ENCODE data around the gene PHOX2B.

PHOX2B gene

DNA sequence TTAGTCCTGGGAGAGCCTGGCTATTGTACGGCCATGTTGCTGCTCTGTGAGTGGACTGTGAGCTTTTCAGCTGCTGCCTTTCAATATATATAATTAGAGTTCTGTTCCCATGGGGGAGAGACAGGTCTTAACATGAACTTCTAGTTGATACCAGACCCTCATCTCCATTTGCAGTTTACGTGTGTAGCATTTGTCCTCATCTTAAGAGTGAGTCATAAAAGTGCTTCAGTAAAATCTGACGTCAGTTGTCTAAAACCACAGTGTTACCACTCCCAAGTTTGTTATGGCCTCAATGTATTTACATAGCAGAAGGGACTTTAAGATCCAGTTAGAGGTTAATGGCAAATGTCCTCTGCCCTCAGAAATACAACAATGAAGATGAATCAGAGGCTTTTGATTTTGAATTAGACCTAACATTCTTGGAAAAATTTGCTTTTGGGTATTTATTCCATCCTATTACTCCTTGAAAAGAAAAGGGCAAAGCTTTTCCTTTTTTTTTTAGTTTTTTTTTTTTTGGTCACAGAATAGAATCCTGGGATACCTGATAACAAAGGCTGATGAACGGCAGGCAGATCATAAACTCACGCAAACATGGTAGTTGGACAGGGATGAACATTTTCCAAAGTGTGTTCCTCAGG is 38.6 kb downstream of the PHOX2B start:
- no peak for DNase-seq

DNA sequence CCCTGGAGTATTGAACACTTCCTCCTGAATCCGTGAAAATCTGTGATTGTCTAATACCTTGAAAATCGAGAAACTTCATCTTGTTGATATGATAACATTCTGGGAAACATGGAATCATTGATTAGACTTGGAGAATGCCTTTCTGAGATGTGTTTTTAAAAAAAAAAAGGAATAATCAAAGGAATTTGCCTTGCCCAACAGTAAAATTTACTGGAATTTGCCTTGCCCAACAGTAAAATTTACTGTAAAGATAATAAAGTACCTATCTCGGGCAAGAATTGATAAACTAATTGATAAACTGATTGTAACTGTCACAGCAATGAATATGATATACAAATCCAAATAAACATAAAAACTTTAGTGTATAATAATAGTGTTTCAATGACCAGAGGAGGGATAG is 44.7 kb downstream of the PHOX2B start:
- no peak for DNase-seq

DNA sequence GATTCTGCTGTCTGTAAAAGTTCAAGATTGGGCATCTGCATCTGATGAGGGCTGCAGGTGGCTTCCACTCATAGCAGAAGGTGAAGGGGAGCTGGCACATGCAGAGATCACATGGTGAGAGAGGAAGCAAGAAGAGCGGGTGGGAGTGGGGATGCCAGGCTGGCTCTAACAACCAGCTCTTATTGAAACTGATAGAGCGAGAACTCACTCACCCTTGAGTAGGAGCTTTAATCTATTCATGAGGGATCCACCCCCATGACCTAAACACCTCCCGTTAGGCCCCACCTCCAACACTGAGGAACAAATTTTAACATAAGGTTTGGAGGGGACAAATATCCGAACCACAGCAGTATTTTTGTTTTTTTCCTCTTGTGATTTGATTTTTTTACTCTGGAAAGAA is 45.8 kb downstream of the PHOX2B start:
- DNase-seq, result no peak

DNA sequence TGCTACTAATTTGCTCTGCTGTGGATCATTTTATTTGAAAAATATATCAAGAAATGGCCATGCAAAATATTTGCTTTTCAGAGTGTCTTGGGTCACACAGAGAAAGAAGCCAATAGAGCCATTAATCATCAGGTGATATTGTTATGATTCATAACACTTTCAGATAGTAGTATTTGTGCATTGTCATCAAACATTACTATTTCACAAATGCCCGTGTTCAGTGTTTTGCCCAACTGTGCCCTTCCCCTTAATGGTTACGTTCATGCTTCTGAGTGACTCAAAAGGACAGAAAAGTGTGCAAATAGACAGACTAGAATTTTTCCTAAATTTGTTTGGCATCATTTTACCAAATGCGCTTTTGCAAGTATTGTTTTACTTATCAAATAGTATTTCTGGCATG is 46.5 kb downstream of the PHOX2B start:
- no peak for DNase-seq

DNA sequence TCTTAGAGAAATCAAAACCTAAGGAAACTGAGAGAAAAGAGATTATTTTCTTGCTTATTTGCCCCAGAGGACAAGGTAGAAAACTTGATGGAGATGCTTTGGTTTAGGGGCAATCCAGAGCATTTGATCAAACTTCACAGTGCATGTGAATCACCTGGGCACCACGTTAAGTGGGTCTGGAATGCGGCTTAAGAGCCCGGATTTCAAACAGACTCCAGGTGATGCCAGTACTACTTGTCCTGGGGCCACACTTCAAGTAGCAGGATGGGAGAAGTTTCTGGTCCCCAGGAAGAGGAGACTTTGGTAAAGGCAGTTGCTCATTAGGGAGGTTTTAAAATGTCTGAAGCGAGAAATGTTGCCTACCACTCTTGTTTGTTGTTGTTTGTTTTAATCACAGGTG is 51.8 kb downstream of the PHOX2B start:
- DNase-seq, result no peak

DNA sequence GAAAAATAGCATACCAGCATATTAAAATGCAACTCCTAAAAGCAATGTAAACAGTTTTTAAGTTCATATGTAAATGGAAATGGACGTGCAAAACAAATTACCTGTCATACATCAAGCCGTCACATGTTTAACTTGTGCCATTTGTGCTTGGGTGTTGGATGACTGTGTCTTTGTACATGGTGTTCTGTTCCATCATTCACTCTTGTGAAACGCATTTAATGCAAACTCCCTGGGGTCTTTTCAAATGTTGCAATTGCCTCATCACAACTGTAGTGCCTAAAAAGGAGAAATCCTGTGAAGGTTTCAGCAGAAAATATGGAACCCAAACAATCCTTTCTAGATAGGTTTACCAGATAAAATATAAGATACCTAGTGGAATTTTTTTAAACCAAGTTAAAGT is 52.4 kb downstream of the PHOX2B start:
- no peak for DNase-seq

Measured in bone marrow (tissue), 2 donors.